GM10266 (cell line): ENCODE measurements around the gene SLC10A3.
"Not testable (repeated sequence)": the region's sequence is repeated elsewhere in the genome, so short reads cannot be mapped to it uniquely, and the experiment has no call there.

Experiments used
- DNase-seq: peaks from one replicate; pipeline ENCODE4 v3.0.0; 2012; ENCODE audit errors: extremely low spot score
- TF ChIP-seq, protein P1 (sequence below): IDR thresholded peaks from 2 replicates; pipeline ENCODE4 v1.5.1; 2012; ENCODE audit warnings: mild to moderate bottlenecking, low read depth; ENCODE audit not compliant: control insufficient read depth, insufficient read depth; ENCODE audit errors: missing control alignments

SLC10A3 gene

DNA sequence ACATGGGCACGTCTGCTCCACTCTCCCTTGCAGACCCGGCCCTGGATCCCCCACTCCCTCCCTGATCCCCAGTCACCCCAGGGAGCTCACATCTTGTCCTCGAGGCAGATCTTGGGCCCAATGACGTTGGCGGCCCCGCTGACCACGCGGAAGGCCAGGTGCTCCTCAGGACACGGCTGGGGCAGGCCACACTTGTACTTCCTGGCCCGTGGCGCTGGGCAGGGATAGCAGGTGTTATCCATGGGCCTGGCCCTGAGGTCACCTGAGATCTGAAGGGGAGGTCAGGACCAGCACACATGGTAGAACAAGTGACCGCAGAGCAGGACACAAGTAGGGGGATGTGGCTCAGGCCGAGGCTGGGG, 17.9 kb upstream of the SLC10A3 start:
- TF ChIP-seq, protein P1, sequence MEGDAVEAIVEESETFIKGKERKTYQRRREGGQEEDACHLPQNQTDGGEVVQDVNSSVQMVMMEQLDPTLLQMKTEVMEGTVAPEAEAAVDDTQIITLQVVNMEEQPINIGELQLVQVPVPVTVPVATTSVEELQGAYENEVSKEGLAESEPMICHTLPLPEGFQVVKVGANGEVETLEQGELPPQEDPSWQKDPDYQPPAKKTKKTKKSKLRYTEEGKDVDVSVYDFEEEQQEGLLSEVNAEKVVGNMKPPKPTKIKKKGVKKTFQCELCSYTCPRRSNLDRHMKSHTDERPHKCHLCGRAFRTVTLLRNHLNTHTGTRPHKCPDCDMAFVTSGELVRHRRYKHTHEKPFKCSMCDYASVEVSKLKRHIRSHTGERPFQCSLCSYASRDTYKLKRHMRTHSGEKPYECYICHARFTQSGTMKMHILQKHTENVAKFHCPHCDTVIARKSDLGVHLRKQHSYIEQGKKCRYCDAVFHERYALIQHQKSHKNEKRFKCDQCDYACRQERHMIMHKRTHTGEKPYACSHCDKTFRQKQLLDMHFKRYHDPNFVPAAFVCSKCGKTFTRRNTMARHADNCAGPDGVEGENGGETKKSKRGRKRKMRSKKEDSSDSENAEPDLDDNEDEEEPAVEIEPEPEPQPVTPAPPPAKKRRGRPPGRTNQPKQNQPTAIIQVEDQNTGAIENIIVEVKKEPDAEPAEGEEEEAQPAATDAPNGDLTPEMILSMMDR, result no peak
- no peak for DNase-seq

DNA sequence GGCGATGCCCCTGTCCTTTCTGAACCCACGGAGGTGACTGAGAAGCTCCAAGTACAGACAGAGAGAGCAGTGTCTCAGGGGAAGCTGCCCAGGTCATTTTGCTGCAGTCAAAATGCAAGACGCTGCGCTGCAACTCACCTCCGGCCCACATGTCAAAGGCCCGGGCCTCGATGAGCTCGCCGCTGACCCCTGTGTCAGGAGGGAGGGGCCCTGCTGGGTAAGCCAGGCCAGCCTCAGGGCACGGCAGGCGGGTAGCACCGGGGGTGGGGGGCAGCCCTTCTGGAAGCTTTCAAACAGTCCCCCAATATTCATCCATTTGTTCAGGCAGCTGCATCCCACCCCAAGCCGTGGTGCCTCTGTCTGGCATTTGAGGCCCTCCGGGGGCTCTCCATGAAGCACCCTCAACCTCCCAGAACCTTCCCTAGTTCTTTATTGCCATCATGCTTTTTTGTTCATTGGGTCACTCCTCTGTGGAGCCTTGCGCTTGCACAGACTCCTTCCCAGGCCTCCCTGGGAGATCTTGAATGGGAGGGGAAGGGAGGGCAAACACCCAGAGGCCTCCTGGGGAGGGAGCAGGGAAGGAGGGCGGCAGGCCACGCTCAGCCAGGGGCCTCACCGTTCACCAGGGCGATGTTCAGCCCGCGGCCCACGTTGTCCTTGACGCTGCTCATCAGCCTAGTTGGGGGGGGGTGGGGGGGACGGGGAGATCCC, 17.4 kb upstream of the SLC10A3 start:
- TF ChIP-seq, protein P1, result no peak
- DNase-seq, result no peak

DNA sequence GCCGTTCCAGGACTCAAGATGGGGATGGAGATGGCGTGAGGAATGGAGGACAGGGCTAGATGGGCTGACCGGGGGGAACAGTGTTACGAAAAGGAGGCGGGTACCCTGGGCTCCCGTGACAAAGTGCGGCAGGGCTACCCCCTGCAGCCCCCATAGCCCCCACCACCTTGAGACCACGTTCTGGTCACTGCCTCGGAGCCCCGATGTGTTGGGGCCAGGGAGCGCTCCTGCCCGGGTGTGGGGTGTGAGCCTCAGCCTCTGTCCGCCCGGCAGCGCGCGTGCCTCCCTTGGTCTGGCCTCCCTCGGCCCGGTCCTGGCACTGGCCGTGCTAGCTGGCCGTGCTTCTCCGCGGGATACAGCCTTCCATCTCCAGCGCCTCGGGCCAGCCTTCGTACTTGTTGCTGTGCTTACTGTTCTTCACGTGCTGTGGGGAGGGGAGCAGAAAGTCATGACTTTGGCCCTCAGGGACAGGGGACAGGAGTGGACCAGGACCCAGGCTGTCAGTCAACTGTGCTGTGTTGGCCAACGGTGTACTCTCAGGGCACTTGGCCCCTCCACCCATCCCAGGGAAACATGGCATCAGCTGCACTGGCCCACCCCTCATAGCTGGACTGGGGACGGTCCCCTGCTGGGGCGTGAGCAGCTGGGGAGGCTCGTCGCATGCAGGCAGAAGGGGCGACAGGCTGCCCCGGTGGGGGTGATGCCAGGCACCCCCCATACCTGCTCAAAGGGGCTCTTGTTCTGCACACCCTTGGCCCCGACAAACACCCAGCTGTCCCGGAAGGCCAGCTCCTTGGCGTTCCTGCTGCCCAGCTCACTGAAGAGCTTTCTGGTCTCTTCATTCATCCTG, 16.3 kb upstream of the SLC10A3 start:
- DNase-seq, result no peak

DNA sequence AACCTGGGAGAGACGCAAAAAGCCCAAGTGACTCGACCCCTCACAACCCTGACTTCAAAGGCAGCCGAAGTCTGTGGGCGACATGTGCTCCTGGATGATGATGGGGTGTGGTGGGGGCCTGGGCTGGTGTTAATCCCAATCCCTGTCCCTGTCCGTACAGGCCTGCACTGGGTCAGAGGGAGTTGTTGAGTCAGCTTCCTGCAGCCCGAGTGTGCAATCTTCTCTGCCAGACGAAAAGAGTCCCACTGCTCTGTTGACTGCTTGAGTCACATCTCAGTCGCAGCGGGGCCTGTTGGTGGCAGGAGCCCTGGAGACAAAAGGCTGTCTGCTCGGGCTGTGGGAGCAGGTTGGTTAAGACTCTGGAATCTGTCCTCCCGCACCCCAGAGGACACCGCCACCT, 15.3 kb upstream of the SLC10A3 start:
- DNase-seq, result no peak
- TF ChIP-seq, protein P1, result no peak

More for the DNA sequence above, 16.3 kb upstream of the SLC10A3 start:
- TF ChIP-seq, protein P1, result no peak

DNA sequence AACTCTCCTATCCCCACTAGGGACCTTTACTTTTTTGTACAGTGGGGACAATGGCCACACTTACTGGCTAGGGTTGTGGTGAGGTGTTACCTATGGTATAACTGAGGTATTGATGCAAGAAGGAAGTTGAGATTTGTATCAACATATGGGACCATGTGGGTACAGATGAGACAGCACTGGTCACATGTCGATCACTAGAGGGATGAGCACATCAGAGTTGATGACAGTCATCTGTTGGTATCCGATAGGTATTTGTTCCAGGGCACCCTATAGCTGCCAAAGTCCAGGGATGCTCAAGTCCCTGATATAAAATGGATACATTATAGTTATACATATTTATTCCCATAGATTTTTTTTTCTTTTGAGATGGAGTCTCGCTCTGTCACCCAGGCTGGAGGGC, 12.6 kb upstream of the SLC10A3 start:
- TF ChIP-seq, protein P1, result no peak
- no peak for DNase-seq

DNA sequence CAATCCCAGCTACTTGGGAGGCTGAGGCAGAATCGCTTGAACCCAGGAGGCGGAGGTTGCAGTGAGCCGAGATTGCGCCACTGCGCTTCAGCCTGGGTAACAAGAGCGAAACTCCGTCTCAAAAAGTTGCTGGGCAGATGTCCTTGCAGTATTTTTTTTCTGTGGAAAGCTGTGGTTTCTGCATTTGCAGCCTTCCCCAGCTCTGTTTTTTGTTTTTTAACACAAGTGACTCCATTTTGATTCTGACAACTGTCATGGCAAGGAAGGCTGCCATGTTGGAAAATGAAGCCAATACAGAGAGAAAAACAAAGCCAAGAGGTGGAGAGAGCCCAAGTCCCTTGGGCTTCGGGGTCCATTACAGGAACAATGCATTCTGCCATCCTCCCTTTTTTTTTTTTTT, 11.7 kb upstream of the SLC10A3 start:
- DNase-seq, result no peak
- TF ChIP-seq, protein P1, result no peak

DNA sequence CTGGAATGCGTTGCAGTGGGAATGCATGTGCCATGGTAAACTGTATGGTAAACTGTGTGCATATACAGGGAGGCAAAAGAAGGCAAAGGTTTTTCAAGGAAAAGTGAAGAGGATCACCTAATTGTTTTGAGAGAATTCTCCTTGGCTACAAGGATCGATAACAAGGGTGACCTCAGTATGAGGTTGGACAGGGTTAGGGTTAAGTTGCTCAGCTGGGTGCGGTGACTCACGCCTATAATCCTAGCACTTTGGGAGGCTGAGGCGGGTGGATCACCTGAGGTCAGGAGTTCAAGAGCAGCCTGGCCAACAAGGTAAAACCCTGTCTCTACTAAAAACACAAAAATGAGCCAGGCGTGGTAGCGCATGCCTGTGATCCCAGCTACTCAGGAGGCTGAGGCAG, 11.0 kb upstream of the SLC10A3 start:
- not testable (repeated sequence) for DNase-seq

DNA sequence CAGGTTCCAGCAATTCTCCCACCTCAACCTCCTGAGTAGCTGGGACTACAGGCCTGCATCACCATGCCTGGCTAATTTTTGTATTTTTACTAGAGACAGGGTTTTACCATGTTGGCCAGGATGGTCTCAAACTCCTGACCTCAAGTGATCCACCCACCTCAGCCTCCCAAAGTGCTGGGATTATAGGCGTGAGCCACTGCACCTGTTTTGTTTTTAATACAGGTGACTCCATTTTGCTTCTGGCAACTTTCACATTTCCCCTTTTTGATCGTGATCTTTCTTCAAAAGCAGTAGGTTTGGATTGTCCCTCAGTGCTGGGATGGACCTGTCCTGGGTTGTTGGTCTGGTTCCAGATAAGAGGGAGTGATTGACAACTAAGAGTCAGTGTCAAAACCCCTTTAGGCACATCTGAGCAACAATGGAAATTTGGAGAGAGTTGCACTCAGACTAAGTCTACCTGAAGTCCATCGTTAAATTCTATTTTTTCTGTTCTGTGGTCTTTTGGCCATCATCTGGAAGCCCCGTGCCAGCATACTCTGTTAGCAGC, 6.2 kb upstream of the SLC10A3 start:
- not testable (repeated sequence) for DNase-seq
